Fibroblast of skin of back (primary cell): Measurements from ENCODE around the gene ENTPD2.
"Not testable (repeated sequence)": the region's sequence is repeated elsewhere in the genome, so short reads cannot be mapped to it uniquely, and the experiment has no call there.

Source experiments
- DNase-seq: peaks from one replicate; pipeline ENCODE4 v3.0.0-alpha.2; 2013

The ENTPD2 gene

DNA sequence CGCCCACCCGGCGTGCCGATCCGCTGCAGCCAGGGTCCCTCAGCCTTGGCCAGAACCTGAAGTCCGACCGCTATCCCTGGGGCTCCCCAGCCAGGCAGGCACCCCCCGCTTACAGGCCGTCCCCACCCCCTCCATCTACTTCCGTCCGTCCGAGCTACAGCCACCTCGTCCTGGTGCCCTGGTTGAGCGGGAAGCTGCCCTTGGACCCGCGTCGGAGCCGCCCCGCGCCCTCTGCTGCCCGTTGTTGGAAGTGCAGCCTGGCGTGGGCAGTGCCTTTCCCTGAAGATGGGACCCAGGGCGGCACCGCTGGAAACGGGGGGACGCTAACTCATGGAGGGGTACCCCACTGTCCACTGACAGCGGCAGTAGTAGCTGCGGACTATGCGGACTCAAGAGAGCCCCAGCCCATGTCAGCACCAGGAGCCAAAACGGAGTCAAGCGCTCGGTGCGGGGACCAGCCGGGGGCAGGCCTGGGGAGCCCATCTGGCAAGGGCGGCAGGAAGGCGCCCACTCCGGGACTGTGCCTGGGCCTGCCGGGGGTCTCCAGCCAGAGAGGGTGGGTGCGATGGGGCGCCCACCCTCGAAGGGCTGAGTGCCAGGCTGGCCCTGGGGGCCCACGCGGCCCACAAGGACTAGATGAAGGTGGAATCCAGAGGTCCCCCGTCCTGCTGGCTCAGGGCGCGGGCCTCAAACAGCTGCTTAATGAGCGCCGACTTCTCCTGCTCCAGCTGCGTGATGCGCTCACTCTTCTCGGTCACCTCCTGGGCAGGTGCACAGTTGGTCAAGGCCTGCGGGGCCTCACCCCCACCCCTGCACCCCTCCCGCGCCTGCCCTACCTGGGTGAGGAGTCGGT lies 10.4 kb upstream of the ENTPD2 start:
- DNase-seq, result peak; percentile 34

DNA sequence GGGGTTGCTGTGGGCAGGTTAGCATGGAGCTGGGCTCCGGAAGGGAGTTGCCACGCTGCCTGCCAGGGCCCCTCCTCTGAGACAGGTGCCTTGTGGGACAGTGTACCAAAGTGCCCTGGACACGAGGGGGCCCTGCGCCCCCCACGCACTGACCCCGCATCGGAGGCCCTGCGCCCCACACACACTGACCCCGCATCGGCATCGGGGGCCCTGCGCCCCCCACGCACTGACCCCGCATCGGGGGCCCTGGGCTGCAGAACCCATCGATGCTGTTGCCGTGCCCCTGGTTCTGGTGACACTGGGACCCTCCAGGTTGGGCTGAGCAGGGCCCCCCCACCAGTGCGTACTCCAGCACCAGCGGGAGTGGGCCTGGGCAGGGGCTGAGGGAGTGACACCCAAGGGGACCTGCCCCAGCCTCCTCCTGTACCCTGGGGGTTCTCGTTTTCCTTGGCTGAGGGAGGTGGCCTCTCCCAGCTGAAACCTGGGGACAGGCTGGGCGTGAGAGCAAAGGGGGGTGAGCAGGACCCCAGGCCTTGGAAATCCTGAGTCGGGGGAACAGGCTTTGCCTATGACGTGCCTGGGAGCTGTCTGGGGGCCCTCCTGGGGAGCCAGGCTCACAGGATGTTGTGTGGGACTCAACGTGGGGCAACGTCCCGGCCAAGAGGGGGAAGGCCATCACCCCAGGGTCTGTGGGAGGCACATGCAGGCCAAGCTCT lies 9.6 kb upstream of the ENTPD2 start:
- no peak for DNase-seq

DNA sequence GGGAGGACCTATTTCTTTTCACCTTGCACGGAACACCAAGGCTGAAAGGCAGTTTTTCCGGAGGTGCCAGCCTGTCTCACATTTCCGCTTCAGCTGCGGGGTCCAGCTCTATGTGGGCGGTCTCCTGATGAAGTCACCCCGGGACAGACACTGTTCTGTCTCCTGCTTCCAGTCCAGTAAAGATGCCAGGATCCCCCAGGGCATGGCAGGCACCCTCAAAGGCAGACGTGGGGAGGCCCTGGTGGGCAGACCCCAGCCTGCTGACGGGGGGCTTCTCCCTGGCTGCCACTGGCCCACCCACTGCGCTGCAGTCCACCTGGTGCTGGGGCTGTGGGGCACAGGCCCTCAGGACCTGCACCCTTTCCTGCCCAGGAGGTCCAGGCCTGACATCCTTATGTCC lies 8.9 kb upstream of the ENTPD2 start:
- DNase-seq, result not testable (repeated sequence)

DNA sequence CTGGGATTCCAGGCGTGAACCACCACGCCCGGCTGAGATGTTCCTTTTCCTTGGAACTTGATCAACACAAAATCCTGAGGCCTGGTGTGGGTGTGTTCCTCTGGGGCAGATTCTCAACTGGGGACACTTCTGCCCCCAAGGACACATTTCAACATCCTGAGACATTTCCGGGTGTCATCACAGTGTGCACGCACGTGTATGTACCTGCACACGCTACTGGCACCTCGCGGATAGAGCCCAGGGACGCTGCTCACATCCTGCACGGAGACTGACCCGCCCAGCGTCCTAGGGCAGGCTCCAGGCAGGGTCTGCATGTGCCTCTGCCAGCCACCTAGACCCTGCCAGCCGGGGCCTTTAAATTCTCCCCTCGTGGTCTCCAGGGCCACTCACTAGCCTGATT lies 8.5 kb upstream of the ENTPD2 start:
- no peak for DNase-seq

DNA sequence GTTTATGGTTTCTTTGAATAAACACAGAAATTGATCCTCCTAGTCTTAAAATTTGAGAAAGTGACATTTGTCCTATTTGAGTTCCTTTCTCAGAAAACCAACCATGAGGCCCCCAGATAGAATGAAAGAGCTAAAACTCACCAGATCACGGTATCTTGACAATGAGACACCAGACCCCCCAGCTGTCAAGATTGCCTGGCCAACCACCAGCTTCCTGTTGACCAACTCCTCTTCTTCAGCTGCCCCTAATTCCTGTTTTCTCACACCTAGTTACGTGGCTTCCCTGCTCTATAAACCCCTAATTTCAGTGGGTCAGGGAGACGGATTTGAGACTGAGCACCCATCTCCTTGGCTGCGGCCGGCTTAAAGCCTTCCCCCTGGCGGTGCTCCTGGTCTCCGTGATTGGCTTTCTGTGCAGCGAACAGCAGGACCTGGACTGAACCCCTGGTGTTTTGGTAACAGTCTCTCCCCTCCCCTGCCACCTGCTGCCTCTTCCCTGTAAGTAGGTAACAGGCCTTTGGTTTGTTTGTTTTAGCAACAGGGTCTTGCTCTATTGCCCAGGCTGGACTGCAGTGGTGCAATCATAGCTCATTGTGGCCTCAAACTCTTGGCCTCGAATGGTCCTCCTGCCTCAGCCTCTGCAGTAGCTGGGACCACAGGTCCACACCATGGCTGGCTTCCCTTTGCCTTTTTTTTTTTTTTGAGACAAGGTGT lies 4.8 kb upstream of the ENTPD2 start:
- DNase-seq, result no peak

DNA sequence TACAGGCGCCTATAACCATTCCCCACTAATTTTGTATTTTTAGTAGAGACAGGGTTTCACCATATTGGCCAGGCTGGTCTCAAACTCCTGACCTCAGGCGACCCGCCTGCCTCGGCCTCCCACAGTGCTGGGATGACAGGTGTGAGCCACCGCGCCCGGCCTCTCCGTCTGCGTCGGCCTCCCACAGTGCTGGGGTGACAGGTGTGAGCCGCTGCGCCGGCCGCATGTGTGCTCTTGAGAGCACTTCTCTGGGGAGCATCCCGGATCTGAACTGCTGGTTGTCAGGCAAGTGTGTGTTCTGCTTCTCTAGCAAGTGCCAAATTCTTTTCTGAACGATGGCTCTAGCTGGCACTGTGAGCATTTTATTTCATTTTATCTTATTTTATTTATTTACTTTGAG lies 3.7 kb upstream of the ENTPD2 start:
- no peak for DNase-seq

DNA sequence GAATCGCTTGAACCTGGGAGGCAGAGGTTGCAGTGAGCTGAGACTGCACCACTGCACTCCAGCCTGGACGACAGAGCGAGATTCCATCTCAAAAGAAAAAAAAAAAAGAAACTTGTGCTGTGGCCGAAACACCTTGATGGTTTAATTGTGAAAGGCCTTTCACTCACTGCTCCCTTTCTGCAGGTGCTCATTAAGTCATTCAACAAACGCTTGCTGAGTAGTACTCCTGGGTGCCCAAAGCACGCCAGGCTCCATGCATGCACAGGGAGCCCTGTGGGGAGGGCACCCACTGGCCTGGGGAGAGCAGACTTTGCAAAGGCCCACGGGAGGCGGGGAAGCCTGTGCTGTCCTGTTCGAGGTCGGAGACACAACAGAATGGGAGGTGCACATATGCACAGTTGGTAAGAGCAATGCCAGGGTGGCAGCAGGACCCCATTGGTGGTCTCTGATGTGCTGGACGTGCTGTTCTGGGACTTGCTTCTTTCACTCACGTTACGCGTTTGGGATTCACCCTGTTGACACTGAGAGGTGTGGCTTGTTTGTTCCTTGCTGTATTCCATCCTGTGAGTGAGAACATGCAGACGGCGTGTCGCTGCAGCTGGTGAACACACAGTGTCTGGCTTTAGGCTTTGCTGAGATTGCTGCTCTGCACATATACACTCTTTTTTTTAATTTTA lies 3.0 kb upstream of the ENTPD2 start:
- DNase-seq, result no peak

DNA sequence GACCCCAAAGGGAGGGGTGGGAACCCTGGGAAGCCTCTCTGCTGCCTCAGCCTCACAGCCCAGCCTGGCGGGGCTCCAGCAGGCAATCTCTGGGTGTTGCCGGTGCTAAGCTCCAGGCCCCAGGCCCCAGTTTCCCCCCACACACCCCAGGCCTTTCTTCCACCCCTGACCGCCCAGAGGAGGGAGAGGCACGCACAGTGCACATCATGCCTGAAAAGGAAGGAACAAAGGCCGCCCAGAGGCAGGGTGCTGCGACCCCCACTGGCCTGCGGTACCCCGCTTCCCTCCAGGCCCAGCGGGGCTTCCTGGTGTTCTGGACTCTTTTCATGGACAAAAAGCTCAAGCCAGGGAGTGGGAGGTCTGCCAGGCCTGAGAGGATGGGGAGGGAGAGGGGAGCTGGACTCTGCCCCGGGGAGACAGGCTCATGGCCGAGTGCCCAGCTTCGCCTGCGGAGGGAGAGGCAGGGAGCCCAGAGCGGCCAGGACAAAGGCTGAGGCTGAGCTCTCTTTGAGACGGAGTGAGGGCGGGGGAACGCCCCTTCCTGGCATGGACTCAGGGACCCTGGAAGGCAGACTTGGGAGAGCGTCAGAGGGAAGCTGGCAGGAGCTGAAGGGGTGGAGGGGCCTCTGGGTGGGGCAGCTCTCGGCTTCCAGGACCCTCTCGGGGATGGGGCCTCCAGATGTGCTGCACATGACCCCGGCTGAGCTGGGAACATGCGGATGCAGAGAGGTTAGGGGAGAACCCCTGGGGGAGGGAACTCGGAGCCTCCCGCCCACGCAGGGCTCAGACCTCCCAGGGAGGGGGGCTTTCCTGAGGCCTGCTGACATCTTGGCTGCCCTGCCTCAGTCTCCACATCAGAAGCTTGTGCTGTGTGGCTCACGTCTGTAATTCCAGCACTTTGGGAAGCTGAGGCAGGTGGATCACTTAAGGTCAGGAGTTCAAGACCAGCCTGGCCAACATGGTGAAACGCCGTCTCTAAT lies 1.8 kb upstream of the ENTPD2 start:
- peak; percentile 28 for DNase-seq

DNA sequence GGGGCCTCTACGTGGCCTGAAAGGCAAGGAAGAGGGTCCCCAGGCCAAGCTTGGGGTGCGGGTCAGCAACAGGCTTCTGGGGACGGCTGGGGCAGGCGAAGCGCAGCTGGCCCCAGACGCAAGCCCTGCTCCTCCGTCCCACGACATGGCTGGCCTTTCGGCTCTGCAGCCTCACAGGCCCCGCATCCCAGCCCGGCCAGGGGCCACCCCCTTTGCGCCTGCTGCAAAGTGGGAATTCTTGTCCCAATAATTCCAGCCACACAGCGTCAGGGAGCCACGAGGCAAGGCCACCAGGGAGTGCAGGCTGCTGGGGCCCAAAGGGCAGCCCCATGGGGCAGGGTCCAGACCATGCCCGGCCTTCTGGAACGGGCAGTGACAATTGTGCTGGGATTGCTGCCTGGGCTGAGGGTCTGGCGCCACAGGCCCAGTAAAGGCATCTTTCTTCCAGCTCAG lies 1.1 kb upstream of the ENTPD2 start:
- no peak for DNase-seq

DNA sequence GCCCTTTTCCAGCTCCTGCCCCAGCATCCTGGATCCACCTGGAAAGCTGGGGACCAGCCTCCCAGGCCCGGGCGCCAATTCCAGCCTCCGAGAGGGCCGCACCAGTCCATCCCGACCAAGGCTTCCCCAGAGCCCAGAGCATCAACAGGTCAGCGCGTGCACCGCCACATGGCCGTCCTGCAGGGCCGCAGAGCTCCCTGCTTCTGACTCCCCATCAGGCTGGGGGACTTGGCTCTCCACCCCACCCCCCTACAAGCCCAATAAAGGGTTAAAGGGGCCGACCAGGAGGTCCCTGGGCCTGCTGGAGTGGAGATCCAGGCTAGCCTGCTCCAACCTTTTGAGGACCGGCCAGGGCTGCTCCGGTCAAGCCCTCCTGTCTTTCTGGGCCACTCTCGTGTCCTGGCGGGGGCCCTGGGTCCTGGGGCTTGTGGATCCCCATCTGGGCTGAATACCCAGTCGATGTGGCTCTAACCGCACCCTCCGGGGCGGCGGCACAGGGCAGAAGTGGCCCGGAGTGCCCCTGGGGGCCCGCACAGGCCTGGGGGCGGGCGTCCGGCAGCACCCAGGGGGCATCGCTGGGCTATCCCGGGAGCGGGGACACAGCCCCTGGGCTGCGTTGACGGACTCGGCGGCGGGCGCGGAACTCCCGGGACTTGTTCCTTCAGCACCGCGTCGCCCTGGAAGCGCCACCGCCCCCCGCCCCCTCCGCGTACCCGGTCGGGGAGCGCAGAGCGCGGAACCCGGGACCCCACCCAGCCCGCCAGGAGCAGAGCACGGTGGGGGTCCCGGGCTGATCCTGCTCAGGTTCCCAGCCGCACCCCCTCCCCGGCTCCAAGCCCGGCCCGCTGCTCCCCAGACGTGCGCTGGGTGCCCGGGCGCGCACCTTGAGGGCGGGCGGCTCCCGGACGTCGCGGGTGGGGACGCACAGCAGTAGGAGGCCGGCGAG lies 590 bp downstream of the ENTPD2 start:
- no peak for DNase-seq

DNA sequence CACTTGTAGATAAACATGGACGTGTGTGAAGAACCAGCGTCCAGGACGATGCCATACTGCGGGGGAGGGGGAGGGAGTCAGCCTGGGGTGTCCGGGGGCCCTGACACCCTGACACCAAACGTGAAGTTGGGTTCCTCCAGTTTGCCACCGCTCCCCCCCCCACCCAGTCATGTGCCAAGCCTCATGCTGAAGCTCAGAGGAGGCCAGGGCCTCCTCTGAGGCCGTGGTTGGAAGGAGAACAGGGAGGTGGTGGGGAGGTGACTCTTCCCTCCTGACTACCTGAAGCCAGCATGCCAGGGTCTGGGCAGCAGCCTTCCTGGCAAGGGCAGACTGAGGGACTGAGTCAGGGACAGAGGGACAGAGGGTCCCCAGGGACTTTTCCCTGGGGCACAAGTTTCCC lies 1.6 kb downstream of the ENTPD2 start:
- DNase-seq, result no peak

DNA sequence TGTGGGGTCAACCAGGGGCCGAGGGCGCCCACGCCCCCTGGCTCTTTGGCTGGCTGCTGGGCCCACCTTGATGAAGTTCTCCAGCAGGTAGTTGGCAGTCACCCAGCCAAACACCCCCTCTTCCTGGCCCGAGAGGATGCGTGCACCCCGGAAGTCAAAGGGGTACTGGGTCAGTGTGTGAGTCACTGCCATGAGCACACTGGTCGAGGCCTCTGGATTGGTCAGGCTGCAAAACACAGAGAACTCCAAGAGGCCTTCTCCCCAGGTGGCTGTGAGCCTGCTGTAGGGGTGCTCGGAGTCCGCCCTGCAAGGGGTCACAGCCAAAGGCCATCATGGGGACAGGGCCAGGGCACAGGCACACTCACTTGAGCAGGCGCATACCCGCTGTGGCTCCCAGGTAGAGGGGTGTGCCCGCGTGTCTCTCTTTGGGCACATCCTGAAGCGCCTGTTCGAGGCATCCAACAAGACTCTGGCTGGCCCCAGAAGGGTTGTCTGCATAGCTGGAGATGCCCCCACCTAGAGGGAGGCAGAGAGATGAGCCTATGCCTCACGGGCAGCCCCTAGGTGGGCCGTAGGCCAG lies 2.6 kb downstream of the ENTPD2 start:
- no peak for DNase-seq

DNA sequence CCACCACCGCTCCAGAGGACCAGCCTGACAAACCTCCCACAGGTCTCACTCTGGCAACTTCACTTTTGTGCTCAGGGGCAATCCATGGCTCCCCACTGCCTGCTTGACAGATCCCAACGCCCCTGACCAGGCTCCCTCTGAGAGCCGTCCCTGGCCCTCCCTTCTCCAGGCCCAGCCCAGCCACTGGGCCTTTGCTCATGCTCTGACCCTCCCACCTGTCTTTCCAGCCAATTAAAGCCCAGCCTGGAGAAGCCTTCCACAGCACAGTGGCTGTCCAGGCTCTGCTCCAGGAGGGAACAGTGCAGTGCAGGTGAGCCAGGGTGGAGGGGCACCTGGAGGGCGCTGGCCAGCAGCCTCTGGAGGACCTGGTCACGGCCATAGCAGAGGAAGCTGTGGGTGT lies 3.3 kb downstream of the ENTPD2 start:
- DNase-seq, result no peak

DNA sequence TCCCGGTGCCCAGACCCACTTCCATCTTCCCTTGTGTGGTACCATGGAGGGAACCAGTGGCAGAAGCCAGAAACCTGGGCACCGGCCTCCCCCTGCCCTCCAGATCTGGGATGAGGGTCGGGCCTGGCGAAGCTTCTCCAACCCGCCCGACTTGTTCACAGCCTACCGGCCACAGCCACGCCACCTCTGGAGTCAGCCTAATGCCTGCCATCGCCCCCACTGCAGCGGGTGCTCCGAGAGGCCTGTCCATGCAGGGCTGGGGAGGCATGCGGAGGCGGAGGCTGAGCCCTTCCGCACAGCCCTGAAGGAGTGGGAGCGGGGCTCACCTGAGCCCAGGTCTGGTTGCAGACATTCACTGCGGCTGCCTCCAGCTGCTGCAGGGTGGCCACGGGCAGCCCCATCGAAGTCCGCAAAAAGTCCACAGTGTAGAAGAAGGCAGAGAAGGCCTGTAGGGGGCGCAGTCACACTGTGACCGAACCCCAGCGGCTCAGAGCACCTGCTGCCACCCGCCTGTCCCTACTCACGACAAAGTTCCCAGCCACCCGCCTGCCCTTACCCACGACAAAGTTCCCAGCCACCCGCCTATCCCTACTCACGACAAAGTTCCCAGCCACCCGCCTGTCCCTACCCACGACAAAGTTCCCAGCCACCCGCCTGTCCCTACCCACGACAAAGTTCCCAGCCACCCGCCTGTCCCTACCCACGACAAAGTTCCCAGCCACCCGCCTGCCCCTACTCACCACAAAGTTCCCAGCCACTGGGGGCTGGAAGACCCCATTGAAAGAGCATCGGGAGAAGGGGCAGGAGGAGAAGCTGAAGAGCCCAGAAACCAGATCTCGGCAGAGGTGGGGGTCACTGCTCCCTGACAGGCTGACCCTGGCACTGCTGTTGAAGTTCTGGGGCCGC lies 4.1 kb downstream of the ENTPD2 start:
- DNase-seq, result peak; percentile 38

DNA sequence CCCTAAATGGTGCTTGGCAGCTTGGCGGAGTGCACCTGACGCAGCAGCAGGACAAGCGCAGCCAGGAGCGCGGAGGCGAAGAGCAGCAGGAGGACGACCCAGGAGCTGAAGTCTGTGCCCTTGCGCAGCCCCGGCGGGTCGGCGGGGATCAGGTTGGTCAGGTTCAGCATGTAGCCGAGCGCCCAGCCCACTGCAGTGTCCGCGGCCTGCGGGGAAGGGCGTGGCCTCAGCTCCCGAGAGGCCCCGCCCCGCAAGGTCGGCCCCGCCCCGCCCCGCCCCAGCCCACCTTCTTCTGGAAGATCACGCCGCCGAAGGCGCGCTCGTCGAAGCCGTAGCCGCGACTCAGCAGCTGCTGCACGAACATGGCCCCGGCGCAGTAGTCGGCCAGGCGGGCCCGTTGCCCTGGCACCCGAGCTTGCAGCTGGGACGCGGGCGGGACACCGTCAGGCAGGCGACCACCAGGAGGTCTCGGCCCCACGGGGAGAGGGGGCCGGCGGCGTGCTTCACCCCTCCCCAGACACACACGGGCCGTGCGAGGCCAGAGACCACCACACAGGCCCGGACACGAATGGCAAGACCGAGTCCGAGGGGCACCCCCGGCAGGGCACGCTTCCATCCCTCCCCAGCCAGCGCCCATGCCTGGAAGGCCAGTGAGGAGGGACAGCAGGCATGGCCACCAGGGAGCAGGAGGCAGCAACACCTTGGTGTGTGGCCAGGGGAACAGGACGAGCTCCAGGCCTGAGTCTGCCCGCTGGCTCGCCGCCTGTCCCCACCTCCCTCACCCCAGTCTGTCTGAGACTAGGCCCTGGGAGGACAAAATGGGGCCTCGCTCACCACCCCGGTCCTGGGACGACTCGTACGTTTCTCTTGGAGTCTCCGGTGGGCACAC lies 5.0 kb downstream of the ENTPD2 start:
- DNase-seq, result no peak

DNA sequence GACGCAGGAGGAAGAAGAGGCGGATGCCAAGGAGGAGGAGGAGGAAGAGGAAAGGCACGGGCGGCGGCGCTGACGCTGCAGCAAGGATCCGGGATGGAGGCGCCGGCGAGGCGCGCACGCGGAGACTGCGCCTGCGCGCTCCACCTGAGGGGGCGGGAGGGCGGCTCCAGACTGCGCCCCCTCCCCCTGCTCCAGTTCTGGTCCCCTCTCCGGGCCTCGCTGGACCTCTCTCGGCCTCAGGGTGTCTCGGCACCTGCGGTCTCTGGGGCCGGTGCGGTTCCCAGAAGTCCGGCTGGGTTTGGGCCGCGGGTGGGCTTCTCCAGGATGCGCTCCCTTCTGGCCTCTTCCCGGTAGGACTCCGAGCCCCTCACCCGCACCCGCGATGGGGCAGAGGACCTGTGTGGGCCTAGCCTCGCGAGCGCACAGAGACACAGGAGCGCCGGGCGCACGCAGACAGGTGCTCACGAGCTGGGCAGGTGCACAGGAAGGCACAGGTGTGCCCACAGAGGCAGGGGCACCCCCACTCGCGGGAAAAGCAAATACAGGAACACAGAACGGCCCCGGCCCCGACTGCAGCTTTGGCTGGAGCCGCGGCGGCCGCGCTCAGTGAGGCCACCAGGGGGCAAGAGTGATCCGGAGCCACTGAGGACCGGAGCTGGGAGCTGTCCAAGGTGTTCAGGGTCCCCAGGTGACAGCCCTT lies 7.6 kb downstream of the ENTPD2 start, which contains the start of gene NPDC1:
TSS of gene NPDC1 (minus strand) at position 90 of the 700 bp plus-strand sequence. CDS start 188 bp downstream, outside the sequence.
- DNase-seq, result peak; percentile 66
